HG03457 (cell line): ENCODE measurements around the gene SELL.
"Not testable (repeated sequence)": the region's sequence is repeated elsewhere in the genome, so short reads cannot be mapped to it uniquely, and the experiment has no call there.

ENCODE experiments used
- ATAC-seq: cut with Tn5 transposase; IDR thresholded peaks from one replicate; pipeline ENCODE4 v1.9.1; 2021; ENCODE audit warnings: moderate number of reproducible peaks; ENCODE audit not compliant: unreplicated experiment

SELL gene

GRCh38 chr1:169711469-169712308, at the start of gene SELL:
SELL (minus strand) TSS chr1:169711620; CDS start chr1:169711498, 122 bp downstream.
- ATAC-seq, result peak; percentile 73

GRCh38 chr1:169759038-169759437, 47.6 kb upstream of the SELL start:
- ATAC-seq, result no peak

- no peak for ATAC-seq
Measured at GRCh38 chr1:169753549-169753948, 42.1 kb upstream of the SELL start.

- no peak for ATAC-seq
Measured at GRCh38 chr1:169750041-169750440, 38.6 kb upstream of the SELL start.

- ATAC-seq, result no peak
Measured at GRCh38 chr1:169746550-169746949, 35.1 kb upstream of the SELL start.

- ATAC-seq, result no peak
Measured at GRCh38 chr1:169745015-169745861, 33.8 kb upstream of the SELL start.

- no peak for ATAC-seq
Measured at GRCh38 chr1:169741666-169742394, 30.4 kb upstream of the SELL start.

- ATAC-seq, result no peak
Measured at GRCh38 chr1:169739980-169740379, 28.6 kb upstream of the SELL start.

- no peak for ATAC-seq
Measured at GRCh38 chr1:169733924-169734323, 22.5 kb upstream of the SELL start, which contains the start of gene SELE. SELE (minus strand) TSS chr1:169734079; CDS start chr1:169733612, 467 bp downstream.

GRCh38 chr1:169731446-169731845, 20.0 kb upstream of the SELL start:
- ATAC-seq, result no peak

GRCh38 chr1:169729991-169730390, 18.6 kb upstream of the SELL start:
- ATAC-seq, result no peak

- ATAC-seq, result no peak
Measured at GRCh38 chr1:169727307-169727706, 15.9 kb upstream of the SELL start.

- no peak for ATAC-seq
Measured at GRCh38 chr1:169726851-169727250, 15.4 kb upstream of the SELL start.

GRCh38 chr1:169725930-169726329, 14.5 kb upstream of the SELL start:
- no peak for ATAC-seq

- ATAC-seq, result no peak
Measured at GRCh38 chr1:169724168-169724567, 12.7 kb upstream of the SELL start.

GRCh38 chr1:169723763-169724162, 12.3 kb upstream of the SELL start:
- no peak for ATAC-seq

GRCh38 chr1:169722779-169723178, 11.4 kb upstream of the SELL start:
- ATAC-seq, result no peak

GRCh38 chr1:169715100-169715499, 3.7 kb upstream of the SELL start:
- ATAC-seq, result not testable (repeated sequence)

- not testable (repeated sequence) for ATAC-seq
Measured at GRCh38 chr1:169713090-169713489, 1.7 kb upstream of the SELL start.

- no peak for ATAC-seq
Measured at GRCh38 chr1:169712309-169712631, 850 bp upstream of the SELL start.

- no peak for ATAC-seq
Measured at GRCh38 chr1:169708647-169709046, 2.8 kb downstream of the SELL start.
